Upper lobe of left lung (tissue), 6 donors: ENCODE results near the gene MAGOH. TPM values are rescaled to one million over a fixed set of nuclear protein-coding genes. Genes with fewer than 3 reads are reported as not detected.
A peak's percentile ranks its signal among the peaks of the same experiment; 100 is the strongest.

ENCODE experiments used
- ATAC-seq, 2 donors: fragments of 200-7000 bp; cut with Tn5 transposase; one replicate each; pipeline ENCODE4 v1.9.1; 2022; ENCODE audit warnings: mild to moderate bottlenecking in 2 of 2, moderate library complexity in 2 of 2; ENCODE audit not compliant: low FRiP score in 2 of 2
- DNase-seq, 2 donors: peaks; one replicate each; pipeline ENCODE4 v3.0.0-alpha.2; 2019 to 2020
- H3K27ac ChIP-seq, 4 donors: fragments of 200-600 bp; sonication (generic); one replicate each; pipeline ENCODE4 v1.5.1; 2016 to 2019
- H3K27me3 ChIP-seq, 4 donors: fragments of 200-600 bp; sonication (generic); one replicate each; pipeline ENCODE4 v1.5.1; 2017 to 2019
- H3K36me3 ChIP-seq, 4 donors: fragments of 200-600 bp; sonication (generic); one replicate each; pipeline ENCODE4 v1.5.1; 2016 to 2019
- H3K4me1 ChIP-seq, 4 donors: fragments of 200-600 bp; sonication (generic); one replicate each; pipeline ENCODE4 v1.5.1; 2018 to 2019
- H3K4me3 ChIP-seq, 4 donors: fragments of 200-600 bp; sonication (generic); one replicate each; pipeline ENCODE4 v1.5.1; 2017 to 2019; ENCODE audit warnings: mild to moderate bottlenecking in 2 of 4, moderate library complexity in 1 of 4
- H3K9me3 ChIP-seq, 4 donors: fragments of 200-600 bp; sonication (generic); one replicate each; pipeline ENCODE4 v1.5.1; 2018 to 2019
- CTCF ChIP-seq, 6 experiments: fragments of 450-650 bp in 4 of 6; fragments of 200-600 bp in 2 of 6; sonication (generic) in 2 of 6; IDR thresholded peaks; one replicate each; pipeline ENCODE4 v1.5.1; 2016 to 2019; ENCODE audit warnings: antibody characterized with exemption in 6 of 6
- EP300 ChIP-seq, 4 donors: sonication (generic); formaldehyde crosslinking; IDR thresholded peaks; one replicate each; pipeline ENCODE4 v1.5.1; 2017; ENCODE audit warnings: antibody characterized with exemption in 4 of 4, control low read depth in 2 of 4
- POLR2A ChIP-seq, 4 donors: fragments of 450-650 bp; IDR thresholded peaks; one replicate each; pipeline ENCODE4 v1.5.1; 2016 to 2017; ENCODE audit warnings: antibody characterized with exemption in 4 of 4, mild to moderate bottlenecking in 2 of 4
- POLR2AphosphoS5 ChIP-seq, 2 donors: sonication (generic); formaldehyde crosslinking; IDR thresholded peaks; one replicate each; pipeline ENCODE4 v1.5.1; 2017; ENCODE audit warnings: antibody characterized with exemption in 2 of 2
- WGBS, 2 donors: methylation state at CpG; one replicate each; pipeline ENCODE4 v1.1.5; 2017 to 2018; 5-methylcytosine and 5-hydroxymethylcytosine counted together
- total RNA-seq, 6 donors: library from RNA; depleted of rRNA in 4 of 6; stranded (reverse); fragments of >200 nt in 4 of 6; gene quantifications; one replicate each; pipeline versions ENCODE4 v1.1.0 to v1.2.1, GENCODE V29; 2016 to 2021
- donor health status: DM: no; HTN: no; CAD: no; lungs with moderate emphysema.
- donor health status: DM: no; HTN: yes; CAD: no; lungs with severe emphysema.

Gene MAGOH
- total RNA-seq, 6 donors from 2014 or later, result 18.6 to 49.8 (median 33.8) TPM

- no peaks in the 10 kb centered on the region for H3K27me3 ChIP-seq
- H3K36me3 ChIP-seq, result peaks cover 38 to 73% (median 57%) of the 10 kb centered on the region in 4 donors
These were observed 34.9 kb downstream of the MAGOH start for GRCh38 chr1:53203466-53203865.

GRCh38 chr1:53198241-53198651 is 40.1 kb downstream of the MAGOH start:
- WGBS, 2 donors, result 51 to 77% methylated on average over 4 of the region's 4 CpGs
- Histone ChIP-seq H3K27ac (peak overlapping the region in 3 of 4 donors; percentile 95 to 99 (median 97)), H3K9me3 (no peaks in the 10 kb centered on the region)

More at GRCh38 chr1:53203466-53203865, 34.9 kb downstream of the MAGOH start:
- H3K4me1 ChIP-seq, result peaks cover under 1 to 9% (median 6%) of the 10 kb centered on the region in 4 donors
- WGBS, 2 donors, result 89 to 94% methylated on average over 3 of the region's 3 CpGs
- no peak overlapping the region for H3K27ac ChIP-seq
- ATAC-seq, result no peak
- TF ChIP-seq POLR2AphosphoS5 (IDR thresholded peaks at IDR 0.05), result no peak
- H3K9me3 ChIP-seq, result peaks cover 0 to 10% (median 2%) of the 10 kb centered on the region in 4 donors
- no peak for DNase-seq
- no peak overlapping the region for H3K4me3 ChIP-seq

GRCh38 chr1:53197291-53198200 is 40.8 kb downstream of the MAGOH start:
- no peak for DNase-seq
- ATAC-seq, result peak; percentile 7 to 46
- no peaks in the 10 kb centered on the region for H3K9me3 ChIP-seq
- H3K4me3 ChIP-seq, result peak overlapping the region; percentile 72 to 94 (median 79)
- H3K27me3 ChIP-seq, result no peaks in the 10 kb centered on the region
- 34 to 36% methylated on average over 13 of the region's 13 CpGs for WGBS, 2 donors
- no peak for TF ChIP-seq CTCF (IDR thresholded peaks at IDR 0.05)
- no peak for TF ChIP-seq EP300 (IDR thresholded peaks at IDR 0.05)
- no peak for TF ChIP-seq POLR2AphosphoS5 (IDR thresholded peaks at IDR 0.05)
- no peak for TF ChIP-seq POLR2A (IDR thresholded peaks at IDR 0.05)
- H3K36me3 ChIP-seq, result peaks cover 6 to 19% (median 14%) of the 10 kb centered on the region in 4 donors
- H3K27ac ChIP-seq, result peak overlapping the region; percentile 95 to 99 (median 98)
- peaks cover 16 to 30% (median 24%) of the 10 kb centered on the region in 4 donors for H3K4me1 ChIP-seq

More at GRCh38 chr1:53198241-53198651, 40.1 kb downstream of the MAGOH start:
- Histone ChIP-seq H3K4me3 (peak overlapping the region in 1 of 4 donors; percentile 72), H3K27me3 (no peaks in the 10 kb centered on the region), H3K36me3 (peaks cover 13 to 26% (median 21%) of the 10 kb centered on the region in 4 donors), H3K4me1 (peaks cover 16 to 30% (median 24%) of the 10 kb centered on the region in 4 donors)
- TF ChIP-seq CTCF (IDR thresholded peaks at IDR 0.05) (no peak), POLR2AphosphoS5 (IDR thresholded peaks at IDR 0.05) (peak in 1 of 2 donors; percentile 26), EP300 (IDR thresholded peaks at IDR 0.05) (no peak), POLR2A (IDR thresholded peaks at IDR 0.05) (no peak)
- ATAC-seq (peak in 1 of 2 donors; percentile 53), DNase-seq (peak in 1 of 2 donors; percentile 35)

GRCh38 chr1:53196485-53197290 is 41.6 kb downstream of the MAGOH start, which contains the start of gene CPT2:
Gene CPT2, plus strand, starts transcription at chr1:53196824. Its CDS starts 120 bp downstream, at chr1:53196944.
- peak; percentile 97 to 98 for DNase-seq
- Histone ChIP-seq H3K27ac (peak within 1 kb of the TSS; percentile 95 to 99 (median 98)), H3K4me3 (peak within 1 kb of the TSS; percentile 72 to 94 (median 79)), H3K4me1 (peaks cover 16 to 30% (median 24%) of the 10 kb centered on the region in 4 donors), H3K9me3 (no peaks in the 10 kb centered on the region), H3K27me3 (no peaks in the 10 kb centered on the region), H3K36me3 (peaks cover 0 to 10% (median 7%) of the 10 kb centered on the region in 4 donors)
- peak; percentile 99 for ATAC-seq
- WGBS, 2 donors, result 0% methylated on average over 20 to 46 of the region's 57 CpGs
- TF ChIP-seq POLR2A (IDR thresholded peaks at IDR 0.05), result peak; percentile 74 to 98 (median 96)
- TF ChIP-seq POLR2AphosphoS5 (IDR thresholded peaks at IDR 0.05), result peak; percentile 95 to 98
- TF ChIP-seq CTCF (IDR thresholded peaks at IDR 0.05), result peak in 3 of 6 experiments; percentile 7 to 24 (median 15)
- peak in 1 of 4 donors; percentile 44 for TF ChIP-seq EP300 (IDR thresholded peaks at IDR 0.05)
